Uterus (tissue), 4 donors: ENCODE results near the gene CRISPLD2. TPM values are rescaled to one million over a fixed set of nuclear protein-coding genes. Genes with fewer than 3 reads are reported as not detected.

Experiments used
- DNase-seq, 2 donors: peaks; one replicate each; pipeline ENCODE4 v3.0.0-alpha.2; 2019 to 2020
- H3K27ac ChIP-seq, 2 donors: fragments of 200-600 bp; sonication (generic); 1 replicate in 1 of 2; 2 replicates in 1 of 2; pipeline ENCODE4 v1.5.1; 2016 to 2018
- H3K27me3 ChIP-seq, 2 donors: fragments of 200-600 bp; sonication (generic); one replicate each; pipeline ENCODE4 v1.5.1; 2018 to 2019; ENCODE audit warnings: control low read depth in 1 of 2
- H3K36me3 ChIP-seq, 2 donors: fragments of 200-600 bp; sonication (generic); one replicate each; pipeline ENCODE4 v1.5.1; 2019; ENCODE audit warnings: control low read depth in 1 of 2
- H3K4me1 ChIP-seq, 2 donors: fragments of 200-600 bp; sonication (generic); one replicate each; pipeline ENCODE4 v1.5.1; 2018 to 2019; ENCODE audit warnings: control low read depth in 1 of 2
- H3K4me3 ChIP-seq, 2 donors: fragments of 200-600 bp; sonication (generic); 1 replicate in 1 of 2; 2 replicates in 1 of 2; pipeline ENCODE4 v1.5.1; 2018 to 2019; ENCODE audit warnings: mild to moderate bottlenecking in 1 of 2
- H3K9me3 ChIP-seq, 2 donors: fragments of 200-600 bp; sonication (generic); one replicate each; pipeline ENCODE4 v1.5.1; 2019; ENCODE audit warnings: control low read depth in 1 of 2
- POLR2A ChIP-seq, 2 donors: fragments of 450-650 bp; IDR thresholded peaks; one replicate each; pipeline ENCODE4 v1.6.1; 2016; ENCODE audit warnings: antibody characterized with exemption in 2 of 2, mild to moderate bottlenecking in 1 of 2, moderate library complexity in 1 of 2
- intact Hi-C: fragments of 100-400 bp; cut with DNase I; formaldehyde crosslinking; loops from one replicate; pipeline ENCODE4 v1.15.1; 2023; ENCODE audit warnings: low total_unique reads
- total RNA-seq, 4 donors: library from RNA; depleted of rRNA in 3 of 4; stranded (reverse); fragments of >200 nt in 3 of 4; gene quantifications; one replicate each; pipeline versions ENCODE4 v1.1.0 to v1.2.4, GENCODE V29; 2014 to 2023
- TF ChIP-seq, protein P1 (sequence below), 4 experiments: fragments of 200-600 bp in 2 of 4; fragments of 450-650 bp in 2 of 4; sonication (generic) in 2 of 4; IDR thresholded peaks; one replicate each; pipeline ENCODE4 v1.5.1; 2016 to 2019; ENCODE audit warnings: antibody characterized with exemption in 4 of 4, mild to moderate bottlenecking in 2 of 4, moderate library complexity in 1 of 4
- donor health status: DM: yes; HTN: yes; CAD: no.

CRISPLD2 gene
- total RNA-seq, 4 donors from 2014 or later = 108 to 441 (median 190) TPM

DNA sequence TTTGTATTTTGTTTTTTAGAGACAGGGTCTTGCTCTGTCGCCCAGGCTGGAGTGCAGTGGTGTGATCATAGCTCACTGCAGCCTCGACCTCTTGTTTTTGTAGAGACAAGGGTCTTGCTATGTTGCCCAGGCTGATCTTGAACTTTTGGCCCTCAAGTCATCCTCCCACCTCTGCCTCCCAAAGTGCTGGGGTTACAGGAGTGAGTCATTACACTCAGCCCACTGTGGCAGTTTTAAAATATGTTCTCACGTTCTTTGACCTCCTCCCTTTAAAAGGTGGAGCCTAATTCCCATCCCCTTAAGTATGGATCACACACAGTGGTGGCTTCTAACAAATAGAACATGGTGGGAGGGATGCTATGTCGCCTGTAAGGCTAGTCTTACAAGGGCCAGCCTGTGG is 123.8 kb downstream of the CRISPLD2 start:
- H3K4me3 ChIP-seq = no peak overlapping the region
- no peak for TF ChIP-seq POLR2A (IDR thresholded peaks at IDR 0.05)
- TF ChIP-seq, protein P1, sequence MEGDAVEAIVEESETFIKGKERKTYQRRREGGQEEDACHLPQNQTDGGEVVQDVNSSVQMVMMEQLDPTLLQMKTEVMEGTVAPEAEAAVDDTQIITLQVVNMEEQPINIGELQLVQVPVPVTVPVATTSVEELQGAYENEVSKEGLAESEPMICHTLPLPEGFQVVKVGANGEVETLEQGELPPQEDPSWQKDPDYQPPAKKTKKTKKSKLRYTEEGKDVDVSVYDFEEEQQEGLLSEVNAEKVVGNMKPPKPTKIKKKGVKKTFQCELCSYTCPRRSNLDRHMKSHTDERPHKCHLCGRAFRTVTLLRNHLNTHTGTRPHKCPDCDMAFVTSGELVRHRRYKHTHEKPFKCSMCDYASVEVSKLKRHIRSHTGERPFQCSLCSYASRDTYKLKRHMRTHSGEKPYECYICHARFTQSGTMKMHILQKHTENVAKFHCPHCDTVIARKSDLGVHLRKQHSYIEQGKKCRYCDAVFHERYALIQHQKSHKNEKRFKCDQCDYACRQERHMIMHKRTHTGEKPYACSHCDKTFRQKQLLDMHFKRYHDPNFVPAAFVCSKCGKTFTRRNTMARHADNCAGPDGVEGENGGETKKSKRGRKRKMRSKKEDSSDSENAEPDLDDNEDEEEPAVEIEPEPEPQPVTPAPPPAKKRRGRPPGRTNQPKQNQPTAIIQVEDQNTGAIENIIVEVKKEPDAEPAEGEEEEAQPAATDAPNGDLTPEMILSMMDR (IDR thresholded peaks at IDR 0.05) = no peak
- H3K36me3 ChIP-seq = no peaks in the 10 kb centered on the region
- H3K4me1 ChIP-seq = peaks cover 0 to 6% of the 10 kb centered on the region in 2 donors
- DNase-seq = no peak
- intact Hi-C loops = no loop called here
- H3K27me3 ChIP-seq = no peaks in the 10 kb centered on the region
- no peaks in the 10 kb centered on the region for H3K9me3 ChIP-seq
- no peak overlapping the region for H3K27ac ChIP-seq

DNA sequence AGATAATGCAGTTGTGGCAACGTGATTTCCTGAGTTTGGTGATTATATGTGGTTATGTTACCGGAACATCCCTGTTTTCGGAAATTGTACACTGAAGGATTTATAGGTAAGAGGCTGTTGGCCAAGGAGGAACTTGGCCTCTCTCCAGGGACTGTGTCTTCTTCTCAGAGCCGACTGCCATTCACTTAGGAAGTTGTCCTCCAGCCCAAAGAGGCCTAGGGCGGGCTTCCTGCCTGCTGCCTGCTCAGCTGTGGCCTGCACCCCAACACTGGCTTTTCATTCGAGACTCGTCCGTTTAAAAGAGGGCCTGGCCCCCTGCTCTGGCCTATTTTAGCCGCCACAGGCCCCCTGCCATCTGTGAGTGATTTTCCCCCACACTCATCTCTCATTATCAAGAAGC is 127.2 kb downstream of the CRISPLD2 start:
- Histone ChIP-seq H3K4me1 (peaks cover 0 to 6% of the 10 kb centered on the region in 2 donors), H3K36me3 (no peaks in the 10 kb centered on the region), H3K27me3 (no peaks in the 10 kb centered on the region), H3K4me3 (no peak overlapping the region), H3K9me3 (no peaks in the 10 kb centered on the region), H3K27ac (peak overlapping the region in 1 of 2 donors; percentile 36)
- no peak for TF ChIP-seq POLR2A (IDR thresholded peaks at IDR 0.05)
- TF ChIP-seq, protein P1 (IDR thresholded peaks at IDR 0.05) = no peak
- peak; percentile 73 to 79 for DNase-seq
- intact Hi-C loops = no loop called here

DNA sequence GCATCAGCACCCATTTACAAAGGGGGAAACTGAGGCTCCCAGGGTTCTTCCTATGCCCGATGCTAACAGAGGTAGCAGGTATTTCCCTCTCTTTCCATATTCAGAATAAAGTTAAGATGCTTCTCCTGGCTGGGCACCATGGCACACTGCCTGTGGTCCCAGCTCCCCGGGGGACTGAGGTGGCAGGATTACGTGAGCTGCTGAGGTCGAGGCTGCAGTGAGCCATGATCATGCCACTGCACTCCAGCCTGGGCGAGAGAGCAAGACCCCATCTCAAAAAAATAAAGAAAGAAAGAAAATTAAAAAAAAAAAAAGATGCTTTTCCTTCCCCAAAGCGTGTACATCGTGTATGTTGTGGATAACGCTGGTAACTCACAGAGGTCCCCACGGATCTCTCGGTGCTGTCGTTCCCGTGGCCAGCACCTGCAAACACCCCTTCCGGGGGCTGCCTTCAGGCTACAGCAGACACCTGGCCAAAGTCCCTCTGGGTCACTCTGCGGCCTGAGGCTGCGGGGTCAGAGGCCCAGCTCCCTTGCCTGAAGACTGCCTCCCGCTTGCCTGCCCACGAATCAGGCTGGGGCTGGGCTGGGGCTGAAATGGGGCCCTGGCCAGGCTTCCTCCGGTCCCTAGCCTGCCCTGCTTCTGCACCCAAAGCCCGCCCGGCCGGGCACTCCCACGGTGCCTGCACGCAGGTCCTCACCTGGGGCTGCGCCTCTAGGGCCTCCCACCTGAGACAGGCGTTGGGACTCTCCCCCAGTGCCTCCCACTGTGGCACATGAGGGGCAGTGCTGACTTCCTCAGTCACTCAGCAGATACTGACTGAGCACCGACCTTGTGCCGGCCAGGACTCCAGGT is 128.4 kb downstream of the CRISPLD2 start:
- no peak for DNase-seq
- Histone ChIP-seq H3K4me3 (no peak overlapping the region), H3K9me3 (no peaks in the 10 kb centered on the region), H3K27ac (no peak overlapping the region), H3K36me3 (no peaks in the 10 kb centered on the region), H3K27me3 (no peaks in the 10 kb centered on the region), H3K4me1 (peaks cover 9 to 11% of the 10 kb centered on the region in 2 donors)
- intact Hi-C loops = no loop called here
- TF ChIP-seq, protein P1 (IDR thresholded peaks at IDR 0.05) = no peak
- TF ChIP-seq POLR2A (IDR thresholded peaks at IDR 0.05) = no peak

DNA sequence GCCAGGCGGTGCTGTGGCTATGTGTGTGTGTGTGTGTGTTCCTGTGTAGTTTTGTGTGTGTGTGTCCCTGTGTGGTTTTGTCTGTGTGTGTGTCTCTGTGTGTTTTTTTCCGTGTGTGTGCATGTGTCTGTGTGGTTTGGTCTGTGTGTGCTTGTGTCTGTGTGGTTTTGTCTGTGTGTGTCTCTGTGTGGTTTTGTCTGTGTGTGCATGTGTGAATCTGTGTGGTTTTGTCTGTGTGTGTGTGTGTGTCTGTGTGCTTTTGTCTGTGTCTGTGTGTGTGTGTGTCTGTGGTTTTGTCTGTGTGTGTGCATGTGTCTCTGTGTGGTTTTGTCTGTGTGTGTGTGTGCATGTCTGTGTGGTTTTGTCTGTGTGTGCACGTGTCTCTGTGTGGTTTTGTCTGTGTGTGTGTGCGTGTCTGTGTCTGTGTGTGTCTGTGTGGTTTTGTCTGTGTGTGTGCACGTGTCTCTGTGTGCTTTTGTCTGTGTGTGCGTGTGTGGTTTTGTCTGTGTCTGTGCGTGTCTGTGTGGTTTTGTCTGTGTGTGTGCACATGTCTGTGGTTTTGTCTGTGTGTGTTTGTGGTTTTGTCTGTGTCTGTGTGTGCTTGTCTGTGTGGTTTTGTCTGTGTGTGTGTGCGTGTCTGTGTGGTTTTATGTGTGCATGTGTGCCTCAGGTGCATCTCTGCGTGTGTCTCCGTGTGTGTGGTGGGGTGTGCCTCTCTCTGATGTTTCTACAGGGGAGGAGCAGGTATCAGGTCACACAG is 129.2 kb downstream of the CRISPLD2 start:
- no peak for DNase-seq
- intact Hi-C loops = no loop called here

More for the DNA sequence above, 129.2 kb downstream of the CRISPLD2 start:
- Histone ChIP-seq H3K9me3 (no peaks in the 10 kb centered on the region), H3K27me3 (no peaks in the 10 kb centered on the region), H3K36me3 (no peaks in the 10 kb centered on the region), H3K4me1 (peaks cover 11 to 12% of the 10 kb centered on the region in 2 donors), H3K4me3 (no peak overlapping the region), H3K27ac (no peak overlapping the region)
- TF ChIP-seq, protein P1 (IDR thresholded peaks at IDR 0.05) = no peak
- TF ChIP-seq POLR2A (IDR thresholded peaks at IDR 0.05) = no peak
